HG02970 (cell line): ENCODE results near the gene CACNB2.

Source experiments
- ATAC-seq: cut with Tn5 transposase; IDR thresholded peaks from one replicate; pipeline ENCODE4 v1.9.1; 2021; ENCODE audit warnings: mild to moderate bottlenecking, moderate library complexity, moderate number of reproducible peaks; ENCODE audit not compliant: unreplicated experiment, low FRiP score

The CACNB2 gene

DNA sequence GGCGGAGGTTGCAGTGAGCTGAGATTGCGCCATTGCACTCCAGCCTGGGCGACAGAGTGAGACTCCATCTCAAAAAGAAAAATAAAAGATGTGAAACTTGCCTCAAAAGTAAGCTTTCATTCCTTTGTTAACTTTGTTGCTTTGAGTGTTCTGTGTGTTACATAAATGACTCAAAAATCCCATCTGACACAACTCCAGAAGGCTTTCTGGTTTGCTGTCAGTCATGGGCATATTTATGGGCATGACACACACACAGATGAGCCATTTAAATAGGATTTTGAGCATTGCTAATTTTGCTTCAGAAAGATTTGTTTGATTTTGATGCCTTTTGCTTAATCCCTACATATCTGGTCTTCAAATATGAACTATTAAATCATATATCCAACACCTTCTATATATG lies 82.6 kb downstream of the CACNB2 start:
- ATAC-seq = no peak

DNA sequence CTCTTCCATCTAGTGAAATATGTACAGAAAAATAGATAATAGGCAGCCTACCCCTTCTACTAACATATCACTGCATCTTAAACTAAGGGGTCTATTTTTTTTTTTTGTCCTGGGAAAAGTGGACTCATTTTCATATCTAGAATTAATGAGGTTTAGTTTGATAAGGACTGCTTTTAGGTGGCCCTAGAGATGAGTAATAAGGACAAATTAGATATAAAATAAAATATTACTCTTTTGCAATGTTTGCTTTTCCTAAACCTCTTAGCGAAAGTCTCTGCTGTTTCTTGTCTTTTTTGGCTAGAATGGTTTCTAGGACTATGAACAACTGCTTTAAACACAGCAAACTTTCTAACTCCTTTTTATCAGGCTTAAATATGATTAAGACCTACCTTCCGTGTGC lies 83.7 kb downstream of the CACNB2 start:
- no peak for ATAC-seq

DNA sequence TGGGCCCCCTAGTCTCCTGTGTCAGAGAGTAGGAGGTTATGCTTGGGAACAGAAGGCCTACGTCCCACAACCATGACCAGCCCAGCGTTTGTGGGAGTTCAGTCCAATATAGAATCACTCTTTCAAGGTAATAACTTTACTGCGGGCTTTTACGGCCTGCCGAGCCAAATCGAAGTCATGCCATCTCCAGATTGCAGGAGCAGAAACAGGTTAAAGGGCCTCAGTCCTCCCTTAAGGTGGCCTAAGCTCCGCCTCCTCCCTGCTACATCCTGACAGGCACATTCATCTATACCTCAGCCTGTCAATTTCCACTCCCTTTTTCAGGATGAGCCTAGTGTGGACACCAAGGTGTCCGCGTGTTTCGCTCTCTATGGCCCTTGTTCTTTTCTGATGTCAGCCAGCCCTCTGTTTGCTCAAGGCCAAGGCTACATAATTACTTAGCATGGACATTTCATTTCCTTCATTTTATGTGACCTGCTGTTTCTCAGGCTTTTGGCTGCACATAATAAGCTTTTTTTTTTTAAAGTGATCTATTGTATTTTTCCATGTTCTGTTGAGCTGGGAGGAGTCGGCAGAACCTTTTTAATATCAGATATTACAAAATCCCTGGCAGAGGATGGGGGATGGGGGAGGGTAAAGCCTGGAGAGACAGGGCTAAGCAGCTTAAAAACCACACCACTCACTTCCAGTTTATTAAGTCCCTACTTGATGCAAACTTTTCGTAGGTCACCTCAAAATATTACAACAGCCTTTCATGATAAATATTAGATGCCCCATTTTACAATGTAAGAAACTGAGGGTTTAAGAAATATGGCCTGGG lies 84.6 kb downstream of the CACNB2 start:
- ATAC-seq = no peak

DNA sequence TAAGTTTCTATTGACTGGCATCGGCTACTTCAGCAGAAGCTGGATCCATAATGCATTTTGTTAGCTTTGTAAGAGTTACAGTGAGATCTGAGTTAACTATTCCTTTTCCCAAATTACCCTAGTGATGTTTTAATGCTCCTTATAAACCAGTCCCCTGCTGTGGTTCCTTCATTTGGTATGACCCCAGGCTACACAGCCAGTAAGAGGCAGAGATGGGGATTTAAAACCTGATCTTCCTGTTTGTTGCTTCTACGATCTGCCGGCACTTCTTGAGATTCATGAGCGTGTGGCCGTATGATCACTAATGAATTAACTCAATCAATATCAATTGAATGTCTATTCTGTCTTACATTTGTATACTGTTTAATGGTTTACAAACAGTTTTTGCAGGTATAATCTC lies 86.1 kb downstream of the CACNB2 start:
- no peak for ATAC-seq

DNA sequence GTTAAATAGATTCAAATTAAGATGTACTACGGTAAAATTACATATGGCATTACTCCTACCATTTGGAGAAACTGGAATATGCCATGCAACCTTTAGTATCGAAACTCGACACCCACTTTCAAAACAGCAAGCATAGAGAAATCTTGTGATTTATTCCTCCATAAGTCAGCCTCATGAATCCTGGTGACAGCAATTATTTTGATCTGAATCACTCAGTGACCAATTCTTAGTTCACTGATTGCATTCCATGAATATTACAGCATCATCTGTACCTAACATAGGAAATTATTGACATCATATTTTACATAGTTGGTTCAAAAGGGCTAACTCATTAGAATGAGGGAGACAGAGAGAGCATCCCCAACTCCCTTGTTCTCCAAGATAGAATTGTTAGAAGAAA lies 89.6 kb downstream of the CACNB2 start:
- no peak for ATAC-seq

DNA sequence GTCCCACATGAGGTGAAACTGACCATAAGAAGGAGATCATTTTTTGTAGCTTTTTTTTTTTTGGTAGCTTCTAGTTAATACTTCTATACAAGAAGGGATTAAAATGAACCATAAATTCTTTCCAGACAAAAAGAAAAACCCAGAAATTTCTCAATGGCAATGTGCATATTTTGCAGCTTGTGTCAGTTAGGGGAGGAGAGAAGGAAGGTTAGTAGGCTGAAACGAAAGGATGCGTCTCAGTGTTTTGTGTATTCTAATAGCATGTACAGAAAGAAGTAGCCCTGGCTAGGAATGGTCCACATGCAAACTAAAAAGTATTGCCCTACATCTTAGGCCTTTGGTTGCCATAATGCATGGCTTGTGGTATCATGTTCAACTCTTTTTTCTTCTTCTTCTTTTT lies 90.6 kb downstream of the CACNB2 start:
- ATAC-seq = no peak

DNA sequence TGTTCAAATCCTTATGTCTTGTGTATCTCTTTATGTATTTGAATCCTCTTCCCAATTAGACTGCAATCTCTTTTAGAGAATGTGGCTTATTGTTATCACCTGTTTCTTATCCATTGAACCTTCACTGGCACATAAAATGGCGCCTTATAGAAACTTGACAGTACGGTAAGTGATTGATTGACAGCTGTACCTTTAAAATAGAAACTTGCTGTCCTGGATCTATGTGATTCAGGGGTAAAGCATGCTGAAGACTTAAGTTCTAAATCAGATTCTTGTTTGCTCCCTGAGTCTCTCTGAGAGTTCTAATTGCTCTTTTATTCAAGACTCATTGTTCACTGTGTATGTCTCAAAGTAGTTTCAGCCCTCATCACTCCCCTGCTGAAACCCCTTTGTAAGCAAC lies 91.3 kb downstream of the CACNB2 start:
- no peak for ATAC-seq

DNA sequence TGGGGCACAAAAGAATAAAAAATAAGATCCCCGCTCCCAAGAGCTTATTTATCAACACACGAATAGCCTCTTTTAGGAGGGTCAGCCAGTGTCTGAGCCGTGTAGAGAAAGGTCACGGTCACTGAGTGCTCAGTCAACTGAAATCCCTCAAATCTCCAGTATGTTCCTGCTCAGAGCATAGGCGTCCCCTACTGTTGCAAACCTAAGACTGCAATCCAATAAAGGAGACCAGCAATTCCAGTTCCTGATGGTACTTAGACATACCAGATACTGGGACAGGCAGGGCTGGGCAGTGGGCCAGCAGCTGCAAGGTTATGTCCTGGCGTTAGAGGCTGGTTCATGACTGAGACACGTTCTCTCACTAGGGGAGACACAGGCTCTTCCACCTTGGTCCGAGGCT lies 93.6 kb downstream of the CACNB2 start:
- ATAC-seq = no peak

DNA sequence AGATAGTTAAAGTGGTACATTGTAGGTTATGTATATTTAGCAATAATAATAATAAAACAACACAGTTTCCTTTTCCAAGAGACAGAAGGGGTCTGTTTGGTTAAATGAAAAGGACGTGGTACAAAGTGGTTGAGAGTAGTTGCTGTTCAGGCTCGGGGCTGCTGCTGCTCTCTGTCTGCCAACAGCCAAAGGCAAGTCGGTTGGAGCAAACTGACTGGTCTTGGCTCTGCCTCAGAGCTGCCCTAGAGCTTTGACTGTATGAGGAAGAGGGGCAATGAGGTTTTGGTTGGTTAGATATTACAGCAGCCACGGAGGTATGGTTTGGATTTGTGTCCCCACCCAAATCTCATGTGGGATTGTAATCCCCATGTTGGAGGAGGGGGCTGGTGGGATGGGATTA lies 95.3 kb downstream of the CACNB2 start:
- ATAC-seq = no peak

DNA sequence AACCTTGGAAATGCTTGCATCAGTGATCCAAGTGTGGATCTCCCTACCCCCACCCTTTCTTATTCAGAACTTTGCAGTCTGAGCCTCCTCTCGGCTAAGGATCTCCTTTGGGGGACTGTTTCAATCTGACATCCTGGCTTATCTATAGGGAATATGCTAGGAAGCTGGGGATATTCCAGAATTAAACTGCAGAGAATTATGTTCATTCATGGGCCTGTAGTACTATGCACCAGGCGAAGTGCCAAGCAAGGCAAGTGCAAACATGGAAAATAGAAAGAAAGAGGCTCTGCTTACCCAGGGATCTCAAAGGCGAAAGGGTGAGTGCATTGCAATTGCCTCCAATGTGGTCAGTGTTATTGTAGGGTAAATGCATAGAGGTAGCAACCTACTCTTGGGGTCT lies 96.5 kb downstream of the CACNB2 start:
- no peak for ATAC-seq

DNA sequence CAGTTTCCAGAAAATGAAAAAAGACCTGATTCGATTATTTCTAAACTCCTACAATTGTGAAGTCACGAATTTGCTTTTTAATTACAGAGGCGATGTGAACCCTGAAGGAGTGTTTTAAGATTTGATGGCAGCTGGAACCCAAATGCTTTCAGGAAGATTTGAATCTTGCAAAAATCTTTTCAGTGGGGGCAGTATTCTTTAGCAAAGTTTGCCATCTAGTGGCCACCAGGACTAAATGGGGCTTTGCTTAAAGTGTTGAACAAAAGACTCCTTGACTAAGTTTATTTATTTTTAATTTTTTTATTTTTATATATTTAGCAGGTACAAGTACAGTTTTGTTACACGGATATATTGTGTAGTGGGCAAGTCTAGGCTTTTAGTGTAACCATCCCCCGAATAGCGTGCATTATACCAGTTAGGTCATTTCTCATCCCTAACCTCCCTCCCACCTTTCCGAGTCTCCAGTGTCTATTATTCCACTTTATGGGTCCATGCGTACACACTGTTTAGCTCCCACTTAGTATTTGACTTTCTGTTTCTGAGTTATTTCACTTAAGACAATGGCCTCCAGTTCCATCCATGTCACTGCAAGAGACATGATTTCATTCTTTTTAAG lies 98.8 kb downstream of the CACNB2 start:
- ATAC-seq = no peak

DNA sequence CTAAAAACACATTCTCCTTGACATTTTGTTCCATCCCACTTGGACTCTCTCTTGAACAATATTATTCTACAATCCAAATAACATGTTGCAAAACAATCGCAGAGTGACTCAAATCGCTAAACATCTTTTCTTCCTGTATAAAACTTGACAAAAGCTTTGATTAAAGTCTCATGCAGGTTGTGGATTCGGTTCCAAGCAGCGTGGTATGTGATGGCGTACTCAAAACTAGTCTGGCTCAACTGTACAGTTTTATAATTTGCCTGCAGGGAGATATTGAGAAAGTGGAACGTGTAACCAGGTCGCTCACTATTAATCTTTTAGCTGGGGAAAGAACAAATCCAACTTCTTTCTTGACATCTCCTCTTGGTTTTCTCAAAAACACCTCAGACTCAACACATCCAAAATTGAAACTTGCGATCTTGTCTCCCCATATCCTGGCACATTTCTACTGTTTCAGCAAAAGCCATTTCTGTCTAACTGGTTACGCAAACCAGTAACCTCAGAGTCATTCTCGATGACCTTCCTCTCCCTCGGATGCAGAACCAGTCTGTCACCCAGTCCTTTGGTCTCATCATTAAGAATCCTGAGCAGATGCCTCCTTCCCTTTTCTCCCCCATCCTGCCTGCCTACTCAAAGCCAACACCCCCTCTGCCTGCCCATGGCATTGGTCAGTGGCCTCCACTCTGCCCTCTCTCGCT lies 100.1 kb downstream of the CACNB2 start:
- ATAC-seq = no peak

DNA sequence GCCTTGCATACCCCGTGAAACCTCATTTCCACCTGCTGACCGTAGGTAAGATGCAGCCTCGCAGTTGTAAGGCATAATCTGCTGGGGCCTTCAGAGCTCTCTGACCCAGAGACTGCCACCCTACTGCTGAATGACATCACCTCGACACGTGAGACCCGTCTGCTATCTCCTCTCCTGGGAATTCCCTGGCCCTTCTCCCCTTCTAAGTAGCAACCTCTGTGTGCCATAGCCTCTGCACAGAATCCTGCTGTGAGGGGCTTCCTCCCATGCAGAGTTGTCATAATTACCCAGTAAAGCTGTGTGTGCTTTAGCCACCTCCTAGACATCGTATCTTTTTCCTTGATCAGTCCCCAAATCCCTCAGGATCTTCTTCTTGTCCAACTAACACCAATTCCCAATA lies 106.7 kb downstream of the CACNB2 start:
- no peak for ATAC-seq

DNA sequence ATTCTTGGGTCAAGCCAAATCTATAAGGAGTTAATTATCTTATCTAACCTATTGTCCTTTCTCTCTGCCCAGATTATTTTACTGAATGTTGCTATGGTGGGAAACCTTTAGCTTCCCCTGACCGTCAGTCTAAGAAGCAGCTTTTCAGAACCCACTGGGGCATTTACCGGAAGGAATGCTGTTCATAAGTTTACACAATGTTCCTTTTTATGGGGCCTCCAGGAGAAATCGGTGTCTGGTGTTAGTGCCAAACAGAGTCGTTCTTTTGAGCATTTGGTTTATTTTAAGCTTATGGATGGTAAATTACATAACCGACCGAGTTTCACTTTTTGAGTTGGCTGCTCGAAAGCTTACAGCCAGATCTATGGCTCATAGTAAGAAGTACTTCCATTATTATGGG lies 111.9 kb downstream of the CACNB2 start:
- ATAC-seq = no peak

DNA sequence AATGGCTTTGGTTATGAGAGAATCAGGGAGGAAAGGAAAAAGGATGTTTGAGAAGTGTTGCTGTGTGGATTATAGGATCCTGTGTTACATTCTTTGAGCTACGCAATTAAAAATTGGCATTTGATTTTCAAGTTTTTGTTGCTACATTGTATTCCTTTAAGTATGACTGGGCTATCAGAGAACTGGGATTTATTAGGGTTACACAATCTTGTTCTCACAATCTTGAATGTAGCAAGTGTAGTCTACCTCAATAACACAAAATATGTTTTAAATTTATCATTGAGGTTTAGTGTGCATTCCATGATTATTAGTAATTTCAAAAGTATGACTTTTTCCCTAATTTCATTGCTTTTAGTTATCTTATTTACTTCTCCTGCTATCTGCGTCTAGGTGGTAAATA lies 113.9 kb downstream of the CACNB2 start:
- no peak for ATAC-seq

DNA sequence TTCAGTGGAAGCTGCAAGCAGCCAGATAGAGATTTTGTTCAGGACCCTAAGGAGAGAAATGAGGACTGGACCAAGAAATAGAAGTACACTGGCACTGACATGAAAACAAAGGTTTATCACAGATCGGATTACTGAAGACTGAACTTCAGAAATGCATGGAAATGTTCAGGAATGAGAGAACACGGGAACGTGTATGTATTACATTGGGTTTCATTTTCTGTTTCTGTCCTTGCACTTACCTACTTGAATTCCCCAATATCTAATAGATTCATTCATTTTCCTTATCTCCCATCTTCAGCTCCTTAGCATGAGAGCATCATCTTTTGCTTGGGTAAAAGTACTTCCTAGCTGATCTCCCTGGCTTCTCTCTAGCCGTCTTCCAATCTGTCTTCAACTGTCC lies 114.5 kb downstream of the CACNB2 start:
- no peak for ATAC-seq

DNA sequence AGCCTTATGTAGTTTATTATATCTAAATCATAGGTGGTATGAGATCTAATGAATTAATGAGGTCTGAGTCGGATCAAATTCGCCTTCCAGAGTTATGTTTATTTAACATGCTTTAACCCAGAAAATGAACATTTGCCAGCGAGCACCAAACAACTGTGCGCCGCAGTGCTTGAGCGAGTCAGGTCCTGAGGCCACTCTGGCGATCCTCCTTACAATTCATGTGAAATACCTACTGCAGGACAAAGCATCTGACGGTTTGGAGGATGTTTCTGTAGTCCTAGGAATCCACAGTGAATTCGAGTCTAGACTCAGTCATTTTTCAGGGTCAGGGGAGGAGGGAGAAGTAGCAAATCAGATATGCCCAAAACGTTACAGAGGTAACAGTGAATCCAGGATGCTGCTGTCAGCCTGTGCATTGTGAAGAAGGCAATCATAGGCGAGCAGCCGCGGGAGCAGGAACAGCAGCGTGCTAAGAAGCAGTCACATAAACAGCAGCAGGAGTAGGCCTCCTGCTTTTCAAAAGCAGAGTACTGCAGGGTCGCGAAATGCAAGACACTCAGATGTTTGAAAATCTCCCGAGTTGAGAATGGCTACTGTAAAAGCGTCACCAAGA lies 120.2 kb downstream of the CACNB2 start:
- ATAC-seq = no peak

DNA sequence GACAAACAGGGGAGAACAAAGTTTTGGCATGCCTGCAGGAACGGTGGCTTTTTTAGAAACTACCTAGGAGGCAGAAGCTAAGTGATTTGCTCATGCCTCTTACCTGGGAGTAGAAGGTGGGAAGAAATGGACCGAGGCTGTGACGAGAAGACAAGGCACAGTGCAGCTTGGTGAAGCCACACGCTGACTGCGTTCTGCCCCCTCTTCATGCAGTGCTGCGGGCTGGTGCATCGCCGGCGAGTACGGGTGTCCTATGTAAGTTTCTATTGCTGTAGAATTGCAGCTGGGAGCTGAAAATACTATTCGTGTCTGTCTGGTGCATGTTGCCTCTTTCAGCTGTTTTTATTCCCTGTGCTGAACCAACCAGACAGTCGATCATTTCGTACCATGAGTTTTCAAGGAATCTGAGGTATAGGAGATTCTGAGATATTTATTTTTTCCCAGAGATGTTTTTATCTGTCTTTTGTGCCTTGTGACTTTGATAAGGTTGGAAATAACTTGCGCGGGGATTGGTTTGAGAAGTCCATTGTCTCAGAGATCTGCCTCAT lies 120.9 kb downstream of the CACNB2 start:
- no peak for ATAC-seq

DNA sequence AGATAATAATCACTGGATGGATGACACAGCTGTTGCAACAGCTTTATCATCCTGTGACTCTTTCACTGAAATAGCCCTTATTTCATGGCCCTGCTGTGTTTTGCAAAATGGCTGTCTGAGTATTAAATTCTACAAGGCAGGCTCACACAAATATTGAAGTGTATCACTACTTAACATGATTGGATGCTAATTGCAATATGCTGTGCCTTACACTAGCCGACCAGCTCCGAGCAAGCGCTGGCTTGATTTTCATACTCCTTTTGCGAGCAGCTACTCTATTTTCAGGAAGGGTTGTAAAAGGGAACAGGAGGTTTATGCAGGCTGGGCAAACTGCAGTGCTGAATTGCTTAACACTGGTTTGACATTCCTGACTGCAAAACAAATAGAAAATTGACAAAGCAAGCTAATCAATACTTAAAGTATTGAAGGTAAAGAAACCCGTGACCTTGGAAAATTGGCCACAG lies 121.6 kb downstream of the CACNB2 start:
- ATAC-seq = no peak

DNA sequence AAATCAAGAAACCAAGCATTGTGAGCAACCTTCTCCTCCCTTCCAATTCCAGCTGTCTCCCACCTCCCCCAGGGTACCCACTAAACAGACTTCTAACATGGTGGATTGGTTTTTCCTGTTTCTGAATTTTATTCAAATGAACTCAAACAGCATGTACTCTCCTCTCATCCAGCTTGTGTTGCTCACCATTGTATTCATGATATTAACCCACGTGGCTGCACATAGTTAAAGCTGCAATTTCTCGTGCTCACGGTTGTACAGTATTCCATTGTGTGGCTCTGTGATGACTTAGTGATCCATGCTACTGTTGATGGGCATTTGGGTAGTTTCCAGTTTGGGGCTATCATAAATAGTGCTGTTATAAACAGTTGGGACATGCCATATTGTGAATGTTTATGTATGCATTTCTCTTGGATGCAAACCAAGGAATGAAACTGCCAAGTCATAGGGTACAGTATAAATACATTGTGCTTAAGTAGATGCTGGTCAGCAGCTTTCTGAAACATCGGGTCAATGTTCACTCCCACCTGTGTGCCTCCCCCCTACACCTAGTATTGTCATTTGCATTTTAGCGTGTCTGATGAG lies 124.3 kb downstream of the CACNB2 start:
- ATAC-seq = no peak

DNA sequence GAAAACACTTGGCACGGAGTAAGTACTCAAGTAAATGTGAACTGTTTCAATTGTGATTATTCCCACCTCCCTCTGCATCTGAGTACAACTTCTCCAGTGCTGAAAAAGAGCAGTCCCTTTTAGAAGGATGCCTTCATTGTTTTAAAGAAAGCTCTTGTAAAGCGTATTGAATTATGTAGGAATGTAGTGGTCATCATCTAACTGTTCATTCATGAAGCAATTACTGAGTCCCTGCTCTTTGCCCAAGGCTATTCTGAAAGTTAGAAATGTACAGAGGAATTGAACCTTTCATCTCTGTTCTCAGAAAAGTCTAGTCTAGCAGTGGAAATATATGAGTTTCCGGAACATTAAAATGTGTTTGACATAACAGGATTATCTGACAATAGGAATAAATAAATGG lies 127.8 kb downstream of the CACNB2 start:
- no peak for ATAC-seq
